Transverse colon (tissue), 4 donors: ENCODE results near the gene POLR2E. TPM values are rescaled to one million over a fixed set of nuclear protein-coding genes. Genes with fewer than 3 reads are reported as not detected.

Source experiments
- DNase-seq: peaks from one replicate; pipeline ENCODE4 v3.0.0-alpha.2; 2019
- H3K27ac ChIP-seq, 4 donors: fragments of 200-600 bp; sonication (generic); 2 replicates each; pipeline ENCODE4 v1.5.1; 2016 to 2018; ENCODE audit warnings: inconsistent platforms in 4 of 4
- H3K27me3 ChIP-seq: fragments of 200-600 bp; sonication (generic); 2 replicates; pipeline ENCODE4 v1.5.1; 2017; ENCODE audit warnings: inconsistent platforms
- H3K36me3 ChIP-seq, 4 donors: fragments of 200-600 bp; sonication (generic); 2 replicates each; pipeline ENCODE4 v1.5.1; 2017 to 2019; ENCODE audit warnings: inconsistent platforms in 4 of 4
- H3K4me1 ChIP-seq, 4 donors: fragments of 200-600 bp; sonication (generic); 2 replicates each; pipeline ENCODE4 v1.5.1; 2017 to 2020; ENCODE audit warnings: inconsistent platforms in 4 of 4
- H3K4me3 ChIP-seq, 4 donors: fragments of 200-600 bp; sonication (generic); 1 replicate in 1 of 4; 2 replicates in 3 of 4; pipeline versions ENCODE4 v1.5.1 to v1.6.1; 2017 to 2019; ENCODE audit warnings: inconsistent platforms in 4 of 4
- H3K9me3 ChIP-seq, 2 donors: fragments of 200-600 bp; sonication (generic); 2 replicates each; pipeline ENCODE4 v1.5.1; 2017 to 2019; ENCODE audit warnings: inconsistent platforms in 2 of 2
- EP300 ChIP-seq: sonication (generic); formaldehyde crosslinking; IDR thresholded peaks from one replicate; pipeline ENCODE4 v1.6.1; 2017; ENCODE audit warnings: antibody characterized with exemption, low read depth
- POLR2A ChIP-seq: fragments of 450-650 bp; IDR thresholded peaks from one replicate; pipeline ENCODE4 v1.6.1; 2016; ENCODE audit warnings: antibody characterized with exemption, mild to moderate bottlenecking, moderate library complexity
- POLR2AphosphoS5 ChIP-seq, 3 donors: sonication (generic); formaldehyde crosslinking; IDR thresholded peaks; one replicate each; pipeline ENCODE4 v1.6.1; 2016; ENCODE audit warnings: antibody characterized with exemption in 3 of 3
- WGBS, 2 donors: methylation state at CpG; one replicate each; pipeline ENCODE4 v1.1.5; 2018; ENCODE audit warnings: low coverage in 1 of 2; 5-methylcytosine and 5-hydroxymethylcytosine counted together
- in situ Hi-C, 4 donors: fragments of 200-750 bp; cut with MboI; loops; one replicate each; pipeline versions ENCODE4 v1.15.0 to v1.15.1; 2017; ENCODE audit warnings: low sequenced_read_pairs in 3 of 4, low pct_ligation_motif_present in 1 of 4, low pct_unique_long_range_greater_than_20kb in 1 of 4
- intact Hi-C: fragments of 100-400 bp; cut with DNase I; formaldehyde crosslinking; loops from one replicate; pipeline ENCODE4 v1.15.1; 2023; ENCODE audit warnings: low total_unique reads
- total RNA-seq, 4 donors: library from RNA; depleted of rRNA; stranded (reverse); fragments of >200 nt; gene quantifications; one replicate each; pipeline ENCODE4 v1.1.0, GENCODE V29; 2016
- TF ChIP-seq, protein P1 (sequence below), 5 experiments: fragments of 200-600 bp in 3 of 5; fragments of 450-650 bp in 2 of 5; sonication (generic) in 3 of 5; IDR thresholded peaks; 1 replicate in 2 of 5; 2 replicates in 3 of 5; pipeline ENCODE4 v1.5.1; 2016 to 2017; ENCODE audit warnings: antibody characterized with exemption in 5 of 5, inconsistent platforms in 3 of 5, mild to moderate bottlenecking in 2 of 5, moderate library complexity in 1 of 5

The POLR2E gene
- total RNA-seq, 4 donors from 2014 or later = 74.8 to 167 (median 103) TPM

DNA sequence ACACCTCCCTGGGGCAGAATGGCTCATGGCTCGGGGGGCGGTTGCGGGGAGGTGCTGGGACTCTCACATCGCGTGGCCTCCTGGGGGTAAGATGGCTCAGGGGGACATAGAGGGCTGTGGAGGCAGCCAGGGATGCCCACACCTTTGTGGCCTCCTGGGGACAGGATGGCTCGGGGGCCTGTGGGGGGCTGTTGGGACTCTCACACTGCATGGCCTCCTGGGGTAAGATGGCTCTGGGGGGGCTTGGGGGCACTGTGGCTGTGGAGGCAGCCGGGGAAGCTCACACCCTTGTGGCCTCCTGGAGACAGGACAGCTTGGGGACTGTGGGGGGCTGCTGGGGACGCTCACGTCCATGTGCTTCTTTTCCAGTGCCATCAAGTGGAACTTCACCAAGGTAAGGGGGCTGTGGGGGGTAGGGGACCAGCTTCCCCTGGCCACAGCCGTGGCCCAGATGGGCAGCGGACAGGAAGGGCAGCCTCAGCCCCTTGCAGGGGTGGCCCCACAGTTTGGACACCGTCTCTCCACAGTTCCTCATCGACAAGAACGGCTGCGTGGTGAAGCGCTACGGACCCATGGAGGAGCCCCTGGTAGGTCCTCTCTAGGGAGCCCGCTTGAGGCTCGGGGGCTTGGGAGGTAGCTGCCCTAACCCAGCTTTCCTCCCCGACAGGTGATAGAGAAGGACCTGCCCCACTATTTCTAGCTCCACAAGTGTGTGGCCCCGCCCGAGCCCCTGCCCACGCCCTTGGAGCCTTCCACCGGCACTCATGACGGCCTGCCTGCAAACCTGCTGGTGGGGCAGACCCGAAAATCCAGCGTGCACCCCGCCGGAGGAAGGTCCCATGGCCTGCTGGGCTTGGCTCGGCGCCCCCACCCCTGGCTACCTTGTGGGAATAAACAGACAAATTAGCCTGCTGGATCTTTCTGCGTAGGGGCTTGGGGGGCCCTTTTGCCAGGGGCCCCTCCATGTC lies 11.0 kb upstream of the POLR2E start:
- Histone ChIP-seq H3K9me3 (no peaks in the 10 kb centered on the region), H3K27me3 (no peaks in the 10 kb centered on the region), H3K36me3 (peaks cover 0 to 10% (median 4%) of the 10 kb centered on the region in 4 donors), H3K4me1 (peaks cover 23 to 50% (median 36%) of the 10 kb centered on the region in 4 donors), H3K4me3 (peak overlapping the region in 1 of 4 donors; percentile 95), H3K27ac (peak overlapping the region in 3 of 4 donors; percentile 98 to 100 (median 100))
- WGBS, 2 donors = 86 to 87% methylated on average over 3 to 31 of the region's 32 CpGs
- in situ Hi-C loops = no loop called here
- no peak for TF ChIP-seq EP300
- TF ChIP-seq, protein P1, sequence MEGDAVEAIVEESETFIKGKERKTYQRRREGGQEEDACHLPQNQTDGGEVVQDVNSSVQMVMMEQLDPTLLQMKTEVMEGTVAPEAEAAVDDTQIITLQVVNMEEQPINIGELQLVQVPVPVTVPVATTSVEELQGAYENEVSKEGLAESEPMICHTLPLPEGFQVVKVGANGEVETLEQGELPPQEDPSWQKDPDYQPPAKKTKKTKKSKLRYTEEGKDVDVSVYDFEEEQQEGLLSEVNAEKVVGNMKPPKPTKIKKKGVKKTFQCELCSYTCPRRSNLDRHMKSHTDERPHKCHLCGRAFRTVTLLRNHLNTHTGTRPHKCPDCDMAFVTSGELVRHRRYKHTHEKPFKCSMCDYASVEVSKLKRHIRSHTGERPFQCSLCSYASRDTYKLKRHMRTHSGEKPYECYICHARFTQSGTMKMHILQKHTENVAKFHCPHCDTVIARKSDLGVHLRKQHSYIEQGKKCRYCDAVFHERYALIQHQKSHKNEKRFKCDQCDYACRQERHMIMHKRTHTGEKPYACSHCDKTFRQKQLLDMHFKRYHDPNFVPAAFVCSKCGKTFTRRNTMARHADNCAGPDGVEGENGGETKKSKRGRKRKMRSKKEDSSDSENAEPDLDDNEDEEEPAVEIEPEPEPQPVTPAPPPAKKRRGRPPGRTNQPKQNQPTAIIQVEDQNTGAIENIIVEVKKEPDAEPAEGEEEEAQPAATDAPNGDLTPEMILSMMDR (IDR thresholded peaks at IDR 0.05) = no peak
- no peak for TF ChIP-seq POLR2A
- no peak for TF ChIP-seq POLR2AphosphoS5 (IDR thresholded peaks at IDR 0.05)
- intact Hi-C loops = loop anchor here (10.0 kb wide), 2 partner anchors 139 to 181 kb away; partner anchors contain the start of genes ARID3A, ATP5F1D and MIDN
- no peak for DNase-seq

DNA sequence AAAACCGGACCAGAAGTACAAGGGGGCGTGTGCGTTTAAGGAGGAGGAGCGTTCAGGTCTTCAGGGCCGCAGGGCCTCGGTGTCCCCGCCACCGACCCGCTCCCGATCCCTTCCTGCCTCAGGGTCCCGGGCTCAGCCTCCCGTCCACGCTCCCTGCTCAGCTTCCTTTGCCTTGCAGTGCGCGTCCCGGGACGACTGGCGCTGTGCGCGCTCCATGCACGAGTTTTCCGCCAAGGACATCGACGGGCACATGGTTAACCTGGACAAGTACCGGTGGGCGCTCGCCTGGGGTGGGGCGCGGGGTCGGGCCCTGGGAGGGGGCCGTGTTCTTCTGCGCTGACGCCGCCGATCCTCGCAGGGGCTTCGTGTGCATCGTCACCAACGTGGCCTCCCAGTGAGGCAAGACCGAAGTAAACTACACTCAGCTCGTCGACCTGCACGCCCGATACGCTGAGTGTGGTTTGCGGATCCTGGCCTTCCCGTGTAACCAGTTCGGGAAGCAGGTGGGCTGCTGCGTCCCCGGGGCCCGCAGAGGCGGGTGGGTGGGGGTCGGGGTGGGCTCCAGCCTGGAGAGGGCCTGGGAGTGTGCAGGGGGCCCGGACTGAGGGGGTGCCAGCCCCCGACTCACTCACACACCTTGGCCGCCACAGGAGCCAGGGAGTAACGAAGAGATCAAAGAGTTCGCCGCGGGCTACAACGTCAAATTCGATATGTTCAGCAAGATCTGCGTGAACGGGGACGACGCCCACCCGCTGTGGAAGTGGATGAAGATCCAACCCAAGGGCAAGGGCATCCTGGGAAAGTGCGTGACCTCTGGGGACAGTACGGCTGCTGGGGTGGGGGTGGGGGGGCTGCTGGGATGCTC lies 10.1 kb upstream of the POLR2E start:
- Histone ChIP-seq H3K9me3 (no peaks in the 10 kb centered on the region), H3K36me3 (peaks cover 0 to 10% (median 4%) of the 10 kb centered on the region in 4 donors), H3K27me3 (no peaks in the 10 kb centered on the region), H3K4me1 (peaks cover 23 to 54% (median 36%) of the 10 kb centered on the region in 4 donors), H3K4me3 (peak overlapping the region; percentile 52 to 98 (median 91)), H3K27ac (peak overlapping the region; percentile 98 to 100 (median 100))
- TF ChIP-seq, protein P1 (IDR thresholded peaks at IDR 0.05) = no peak
- TF ChIP-seq EP300 = no peak
- TF ChIP-seq POLR2AphosphoS5 (IDR thresholded peaks at IDR 0.05) = peak in 1 of 3 donors; percentile 56
- peak; percentile 47 for DNase-seq
- in situ Hi-C loops (no loop called here), intact Hi-C loops (loop anchor here (10.0 kb wide), 2 partner anchors 140 to 180 kb away; partner anchors contain the start of genes ARID3A, ATP5F1D and MIDN)
- WGBS, 2 donors = 39% methylated on average over 65 of the region's 69 CpGs; no CpG with 5 or more reads in 1 of the 2 donors

DNA sequence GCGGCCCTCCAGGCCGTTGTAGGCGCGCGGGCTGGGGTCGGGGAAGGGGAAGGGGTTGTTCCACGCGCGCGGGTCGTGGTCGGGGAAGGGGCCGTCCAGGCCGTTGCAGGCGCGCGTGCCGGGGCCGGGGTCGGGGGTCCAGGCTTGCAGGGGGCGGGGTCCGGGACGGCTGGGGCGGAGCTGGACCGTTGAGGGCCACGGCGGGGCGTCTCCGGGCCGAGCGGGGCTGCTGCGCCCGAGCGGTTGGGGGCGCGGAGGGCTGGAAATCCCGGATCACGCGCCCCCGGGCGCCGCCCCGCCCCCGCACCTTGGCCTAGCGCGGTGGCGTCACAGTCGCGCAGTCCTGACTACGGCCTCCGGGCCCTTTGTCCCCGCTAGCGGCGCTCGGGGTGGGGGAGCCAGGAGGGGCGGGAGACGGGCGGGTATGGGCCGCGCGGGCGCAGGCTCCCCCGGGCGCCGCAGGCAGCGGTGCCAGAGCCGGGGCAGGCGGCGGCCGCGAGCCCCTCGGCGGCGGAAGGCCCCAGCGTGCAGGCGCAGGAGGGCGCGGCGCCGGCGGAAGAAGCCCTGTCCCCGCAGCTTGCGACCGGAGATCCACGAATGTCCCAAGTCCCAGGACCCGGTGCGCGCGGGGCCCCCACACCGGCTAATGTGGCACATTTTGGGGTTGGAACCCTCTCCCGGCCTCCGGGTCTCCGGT lies 9.3 kb upstream of the POLR2E start:
- H3K36me3 ChIP-seq = peaks cover 0 to 10% (median 4%) of the 10 kb centered on the region in 4 donors
- H3K4me1 ChIP-seq = peaks cover 23 to 55% (median 36%) of the 10 kb centered on the region in 4 donors
- in situ Hi-C loops = no loop called here

More for the DNA sequence above, 9.3 kb upstream of the POLR2E start:
- H3K9me3 ChIP-seq = no peaks in the 10 kb centered on the region
- DNase-seq = peak; percentile 82
- TF ChIP-seq, protein P1 (IDR thresholded peaks at IDR 0.05) = no peak
- TF ChIP-seq POLR2AphosphoS5 (IDR thresholded peaks at IDR 0.05) (no peak), EP300 (no peak), POLR2A (no peak)
- WGBS, 2 donors = 1% methylated on average over 26 of the region's 93 CpGs; no CpG with 5 or more reads in 1 of the 2 donors
- H3K27ac ChIP-seq = peak overlapping the region; percentile 98 to 100 (median 100)
- intact Hi-C loops = loop anchor here (10.0 kb wide), 2 partner anchors 140 to 180 kb away; partner anchors contain the start of genes ARID3A, ATP5F1D and MIDN
- H3K27me3 ChIP-seq = no peaks in the 10 kb centered on the region
- peak overlapping the region; percentile 52 to 98 (median 91) for H3K4me3 ChIP-seq
